HG03196 (cell line): ENCODE data around the gene MRTFB.
A peak's percentile ranks its signal among the peaks of the same experiment; 100 is the strongest.
"Not testable (repeated sequence)": the region's sequence is repeated elsewhere in the genome, so short reads cannot be mapped to it uniquely, and the experiment has no call there.

Experiments used
- ATAC-seq: cut with Tn5 transposase; IDR thresholded peaks from one replicate; pipeline ENCODE4 v1.9.1; 2021; ENCODE audit not compliant: unreplicated experiment

The MRTFB gene

GRCh38 chr16:14070877-14071575, at the start of gene MRTFB:
TSS of gene MRTFB (plus strand) at chr16:14071319. CDS start at chr16:14140607, 69,288 bp downstream.
- ATAC-seq: peak; percentile 69

GRCh38 chr16:14023526-14023925, 47.6 kb upstream of the MRTFB start:
- ATAC-seq: not testable (repeated sequence)

- no peak for ATAC-seq
Measured at GRCh38 chr16:14024283-14024682, 46.8 kb upstream of the MRTFB start.

- no peak for ATAC-seq
Measured at GRCh38 chr16:14026572-14027285, 44.4 kb upstream of the MRTFB start.

- ATAC-seq: no peak
Measured at GRCh38 chr16:14028202-14028601, 42.9 kb upstream of the MRTFB start.

GRCh38 chr16:14029658-14030057, 41.5 kb upstream of the MRTFB start:
- no peak for ATAC-seq

- no peak for ATAC-seq
Measured at GRCh38 chr16:14035092-14035491, 36.0 kb upstream of the MRTFB start.

- ATAC-seq: no peak
Measured at GRCh38 chr16:14036889-14037288, 34.2 kb upstream of the MRTFB start.

- no peak for ATAC-seq
Measured at GRCh38 chr16:14037960-14038359, 33.2 kb upstream of the MRTFB start.

- no peak for ATAC-seq
Measured at GRCh38 chr16:14041164-14041563, 30.0 kb upstream of the MRTFB start.

- no peak for ATAC-seq
Measured at GRCh38 chr16:14042706-14043105, 28.4 kb upstream of the MRTFB start.

- ATAC-seq: no peak
Measured at GRCh38 chr16:14043278-14043677, 27.8 kb upstream of the MRTFB start.

- no peak for ATAC-seq
Measured at GRCh38 chr16:14043793-14044192, 27.3 kb upstream of the MRTFB start.

GRCh38 chr16:14047121-14047859, 23.8 kb upstream of the MRTFB start:
- ATAC-seq: not testable (repeated sequence)

GRCh38 chr16:14050291-14051027, 20.7 kb upstream of the MRTFB start:
- no peak for ATAC-seq

GRCh38 chr16:14051103-14051729, 19.9 kb upstream of the MRTFB start:
- no peak for ATAC-seq

- ATAC-seq: no peak
Measured at GRCh38 chr16:14056970-14057369, 14.1 kb upstream of the MRTFB start.

- no peak for ATAC-seq
Measured at GRCh38 chr16:14057878-14058382, 13.2 kb upstream of the MRTFB start.

- ATAC-seq: no peak
Measured at GRCh38 chr16:14061732-14062259, 9.3 kb upstream of the MRTFB start.

- no peak for ATAC-seq
Measured at GRCh38 chr16:14062261-14062660, 8.9 kb upstream of the MRTFB start.
